NK-92 treated with Interleukin-12 subunit alpha and Interleukin-12 subunit beta, amount 100 ng/mL, for 24 hours (cell line): Measurements from ENCODE around the gene ICAM4.
A peak's percentile ranks its signal among the peaks of the same experiment; 100 is the strongest.
"Not testable (repeated sequence)": the region's sequence is repeated elsewhere in the genome, so short reads cannot be mapped to it uniquely, and the experiment has no call there.

Source experiments
- DNase-seq: peaks from one replicate; lab custom pipeline; 2025; lab: John Stamatoyannopoulos, UW

Gene ICAM4

DNA sequence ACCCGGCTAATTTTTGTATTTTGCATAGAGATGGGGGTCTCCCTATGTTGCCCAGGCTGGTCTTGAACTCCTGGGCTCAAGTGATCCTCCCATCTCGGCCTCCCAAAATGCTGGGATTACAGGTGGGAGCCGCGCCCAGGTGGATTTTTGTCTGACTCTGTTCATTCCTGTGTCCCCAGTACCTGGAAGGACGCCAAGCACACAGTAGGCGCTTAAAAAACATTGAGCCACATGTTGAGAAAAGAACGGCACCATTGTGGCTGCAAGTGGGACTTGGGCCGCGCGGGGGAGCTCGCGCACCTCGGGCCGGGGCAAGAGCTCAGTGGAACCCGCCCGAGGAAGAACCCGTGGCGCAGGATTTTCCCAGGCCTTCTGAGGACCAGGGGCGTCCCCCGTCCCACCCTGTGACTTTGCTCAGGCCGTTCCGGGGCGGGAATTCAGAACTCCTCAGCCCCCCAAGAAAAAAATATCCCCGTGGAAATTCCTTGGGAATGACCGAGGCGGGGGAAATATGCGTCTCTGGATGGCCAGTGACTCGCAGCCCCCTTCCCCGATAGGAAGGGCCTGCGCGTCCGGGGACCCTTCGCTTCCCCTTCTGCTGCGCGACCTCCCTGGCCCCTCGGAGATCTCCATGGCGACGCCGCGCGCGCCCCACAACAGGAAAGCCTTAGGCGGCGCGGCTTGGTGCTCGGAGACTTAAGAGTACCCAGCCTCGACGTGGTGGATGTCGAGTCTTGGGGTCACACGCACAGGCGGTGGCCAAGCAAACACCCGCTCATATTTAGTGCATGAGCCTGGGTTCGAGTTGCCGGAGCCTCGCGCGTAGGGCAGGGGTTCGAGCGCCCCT is 17.2 kb upstream of the ICAM4 start:
- DNase-seq = peak; percentile 84

- DNase-seq = peak; percentile 89
These were observed 16.6 kb upstream of the ICAM4 start for GRCh38 chr19:10270180-10270615.

DNA sequence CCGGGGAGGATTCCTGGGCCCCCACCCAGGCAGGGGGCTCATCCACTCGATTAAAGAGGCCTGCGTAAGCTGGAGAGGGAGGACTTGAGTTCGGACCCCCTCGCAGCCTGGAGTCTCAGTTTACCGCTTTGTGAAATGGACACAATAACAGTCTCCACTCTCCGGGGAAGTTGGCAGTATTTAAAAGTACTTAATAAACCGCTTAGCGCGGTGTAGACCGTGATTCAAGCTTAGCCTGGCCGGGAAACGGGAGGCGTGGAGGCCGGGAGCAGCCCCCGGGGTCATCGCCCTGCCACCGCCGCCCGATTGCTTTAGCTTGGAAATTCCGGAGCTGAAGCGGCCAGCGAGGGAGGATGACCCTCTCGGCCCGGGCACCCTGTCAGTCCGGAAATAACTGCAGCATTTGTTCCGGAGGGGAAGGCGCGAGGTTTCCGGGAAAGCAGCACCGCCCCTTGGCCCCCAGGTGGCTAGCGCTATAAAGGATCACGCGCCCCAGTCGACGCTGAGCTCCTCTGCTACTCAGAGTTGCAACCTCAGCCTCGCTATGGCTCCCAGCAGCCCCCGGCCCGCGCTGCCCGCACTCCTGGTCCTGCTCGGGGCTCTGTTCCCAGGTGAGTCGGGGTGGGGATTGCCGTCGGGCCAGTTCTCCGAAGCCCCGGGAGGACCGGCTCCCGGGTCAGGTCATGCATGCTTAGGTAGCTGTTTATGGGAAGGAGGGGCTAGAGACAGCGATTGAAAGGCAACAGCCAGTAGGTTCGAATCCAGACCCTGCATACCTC is 15.9 kb upstream of the ICAM4 start, which contains the start of gene ICAM1:
ICAM1 (plus strand) TSS at position 505 of the 779 bp plus-strand sequence; CDS start at position 545, 40 bp downstream.
- DNase-seq = peak; percentile 87

GRCh38 chr19:10271543-10272086 is 15.1 kb upstream of the ICAM4 start:
- no peak for DNase-seq

DNA sequence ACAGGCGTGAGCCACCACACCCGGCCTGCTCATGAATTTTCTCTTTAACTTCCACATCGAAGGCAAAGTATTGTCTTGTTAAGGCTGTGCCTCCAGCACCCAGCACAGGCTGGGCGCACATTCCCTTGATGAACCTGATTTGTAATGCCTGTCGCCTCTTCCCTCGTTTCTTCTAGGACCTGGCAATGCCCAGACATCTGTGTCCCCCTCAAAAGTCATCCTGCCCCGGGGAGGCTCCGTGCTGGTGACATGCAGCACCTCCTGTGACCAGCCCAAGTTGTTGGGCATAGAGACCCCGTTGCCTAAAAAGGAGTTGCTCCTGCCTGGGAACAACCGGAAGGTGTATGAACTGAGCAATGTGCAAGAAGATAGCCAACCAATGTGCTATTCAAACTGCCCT is 12.2 kb upstream of the ICAM4 start:
- no peak for DNase-seq

DNA sequence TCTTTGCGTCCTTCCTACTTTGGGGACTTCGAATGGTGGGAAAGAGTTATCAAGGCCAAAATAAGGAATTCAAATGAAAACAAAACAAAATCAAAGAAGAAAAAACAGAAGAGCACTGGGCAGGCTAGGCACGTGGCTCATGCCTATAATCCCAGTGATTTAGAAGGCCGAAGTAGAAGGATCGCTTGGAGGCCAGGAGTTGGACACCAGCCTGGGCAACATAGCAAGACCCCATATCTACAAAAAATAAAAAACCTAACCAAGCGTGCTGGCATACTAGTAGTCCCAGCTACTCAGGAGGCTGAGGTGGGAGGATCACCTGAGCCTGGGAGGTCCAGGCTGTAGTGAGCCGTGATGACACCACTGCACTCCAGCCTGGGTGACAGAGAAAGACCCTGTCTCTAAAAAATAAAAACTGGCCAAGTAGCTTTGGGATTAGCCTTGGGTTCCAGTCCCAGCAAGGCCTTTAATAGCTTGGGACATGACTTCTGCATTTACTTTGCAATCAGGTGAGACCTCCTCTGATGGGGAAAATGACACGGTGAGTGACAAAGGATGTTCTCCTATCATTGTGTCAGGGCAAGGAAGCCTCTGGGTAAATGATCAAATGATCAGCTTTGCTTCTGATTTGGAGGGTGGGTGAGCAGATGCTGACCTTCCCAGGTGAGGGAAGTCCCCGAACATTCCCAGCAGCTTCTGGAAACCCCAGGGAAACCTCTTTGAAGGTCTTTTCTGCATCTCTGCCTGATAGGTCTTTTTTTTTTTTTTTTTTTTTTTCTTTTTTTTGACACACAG is 8.8 kb upstream of the ICAM4 start:
- DNase-seq = no peak

DNA sequence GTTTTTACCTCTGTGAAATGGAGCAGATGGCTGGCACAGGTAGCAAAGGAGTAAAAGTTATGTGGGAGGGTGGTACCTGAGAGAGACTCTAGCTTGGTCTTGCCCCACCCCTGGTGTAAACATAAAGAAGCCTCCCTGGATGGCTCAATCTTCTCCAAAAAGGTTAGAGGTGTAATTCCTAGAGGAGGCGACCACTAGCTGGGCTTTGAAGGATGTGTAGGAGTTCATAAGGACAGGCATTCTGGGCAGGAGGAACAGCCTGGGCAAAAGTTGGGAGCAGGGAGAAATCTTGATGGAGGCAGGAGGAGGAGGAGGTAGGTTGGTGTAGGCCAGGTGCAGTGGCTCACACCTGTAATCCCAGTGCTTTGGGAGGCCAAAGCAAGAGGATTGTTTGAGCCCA is 7.8 kb upstream of the ICAM4 start:
- DNase-seq = no peak

GRCh38 chr19:10279737-10280442 is 6.9 kb upstream of the ICAM4 start:
- no peak for DNase-seq

GRCh38 chr19:10282043-10282442 is 4.7 kb upstream of the ICAM4 start:
- DNase-seq = not testable (repeated sequence)

DNA sequence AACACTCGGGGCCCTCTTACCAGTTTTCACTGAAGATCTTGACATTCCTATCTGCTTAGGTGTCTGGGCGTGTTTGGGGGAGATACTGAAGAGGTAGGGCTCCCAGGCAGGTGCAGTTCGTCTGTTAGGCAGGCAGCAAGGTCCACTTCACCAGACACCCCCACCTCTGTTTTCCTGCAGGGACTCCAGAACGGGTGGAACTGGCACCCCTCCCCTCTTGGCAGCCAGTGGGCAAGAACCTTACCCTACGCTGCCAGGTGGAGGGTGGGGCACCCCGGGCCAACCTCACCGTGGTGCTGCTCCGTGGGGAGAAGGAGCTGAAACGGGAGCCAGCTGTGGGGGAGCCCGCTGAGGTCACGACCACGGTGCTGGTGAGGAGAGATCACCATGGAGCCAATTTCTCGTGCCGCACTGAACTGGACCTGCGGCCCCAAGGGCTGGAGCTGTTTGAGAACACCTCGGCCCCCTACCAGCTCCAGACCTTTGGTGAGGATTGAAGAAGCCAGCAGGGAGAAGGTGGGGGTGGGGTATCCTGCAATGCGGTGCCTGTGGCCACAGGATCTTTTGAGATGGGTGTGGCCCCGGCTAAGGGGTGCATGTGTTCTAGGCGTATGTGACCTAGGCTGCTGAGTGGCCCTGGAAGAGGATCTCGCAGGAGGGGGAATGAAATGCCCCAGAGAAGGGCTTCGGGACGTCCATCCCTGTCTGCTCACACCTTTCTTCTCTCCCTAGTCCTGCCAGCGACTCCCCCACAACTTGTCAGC is 3.3 kb upstream of the ICAM4 start:
- DNase-seq = no peak

- no peak for DNase-seq
These were observed 2.4 kb upstream of the ICAM4 start for GRCh38 chr19:10284065-10284959.

- no peak for DNase-seq
These were observed 1.8 kb upstream of the ICAM4 start for GRCh38 chr19:10284960-10285278.

GRCh38 chr19:10285393-10285792 is 1.4 kb upstream of the ICAM4 start:
- DNase-seq = no peak

- DNase-seq = no peak
These were observed 2.0 kb downstream of the ICAM4 start for GRCh38 chr19:10288662-10289166.

GRCh38 chr19:10289167-10289835 is 2.5 kb downstream of the ICAM4 start:
- DNase-seq = peak; percentile 52

DNA sequence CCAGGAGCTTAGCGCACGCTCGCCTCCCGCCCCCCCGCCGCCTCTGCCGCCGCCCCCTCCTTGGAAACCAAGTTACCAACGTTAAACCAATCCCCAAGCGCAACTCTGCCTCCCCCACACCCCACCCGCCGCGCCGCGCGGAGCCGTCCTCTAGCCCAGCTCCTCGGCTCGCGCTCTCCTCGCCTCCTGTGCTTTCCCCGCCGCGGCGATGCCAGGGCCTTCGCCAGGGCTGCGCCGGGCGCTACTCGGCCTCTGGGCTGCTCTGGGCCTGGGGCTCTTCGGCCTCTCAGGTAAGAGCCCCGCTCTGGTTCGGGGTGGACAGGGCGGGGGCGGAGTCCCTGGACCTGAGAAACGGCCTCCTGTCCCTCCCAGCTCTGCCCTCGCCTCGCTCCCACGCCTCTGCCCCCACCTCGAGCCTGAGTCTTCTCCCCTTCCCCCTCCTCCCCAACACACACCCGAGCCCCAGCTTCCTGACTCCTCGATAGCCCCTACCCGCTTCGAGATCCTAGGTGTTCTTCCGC is 3.1 kb downstream of the ICAM4 start, which contains the start of gene ICAM5:
ICAM5 (plus strand) TSS at position 117 of the 521 bp plus-strand sequence; CDS start at position 209, 92 bp downstream.
- no peak for DNase-seq

GRCh38 chr19:10290357-10290875 is 3.7 kb downstream of the ICAM4 start:
- no peak for DNase-seq

DNA sequence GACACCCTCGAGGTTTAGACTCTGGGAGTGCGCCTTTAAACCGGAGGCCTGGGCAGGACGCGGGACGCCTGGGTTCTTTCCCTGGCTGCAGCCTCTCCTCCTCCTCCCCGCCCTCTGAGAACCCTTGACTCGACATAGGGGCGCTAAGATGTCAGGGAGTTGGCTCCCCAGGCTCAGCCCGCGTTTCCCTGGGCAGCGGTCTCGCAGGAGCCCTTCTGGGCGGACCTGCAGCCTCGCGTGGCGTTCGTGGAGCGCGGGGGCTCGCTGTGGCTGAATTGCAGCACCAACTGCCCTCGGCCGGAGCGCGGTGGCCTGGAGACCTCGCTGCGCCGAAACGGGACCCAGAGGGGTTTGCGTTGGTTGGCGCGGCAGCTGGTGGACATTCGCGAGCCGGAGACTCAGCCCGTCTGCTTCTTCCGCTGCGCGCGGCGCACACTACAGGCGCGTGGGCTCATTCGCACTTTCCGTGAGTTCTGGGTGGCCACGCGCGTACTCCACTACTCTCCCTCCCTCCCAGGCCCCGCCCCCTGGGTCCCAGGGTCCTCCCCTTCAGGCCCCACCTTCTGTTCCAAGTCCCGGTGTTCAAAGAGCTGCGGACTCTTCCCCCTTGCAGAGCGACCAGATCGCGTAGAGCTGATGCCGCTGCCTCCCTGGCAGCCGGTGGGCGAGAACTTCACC is 4.3 kb downstream of the ICAM4 start:
- DNase-seq = no peak
